Measurements from ENCODE around the gene DNM3. TPM values are rescaled to one million over a fixed set of nuclear protein-coding genes. Genes with fewer than 3 reads are reported as not detected.

DNM3 gene
- total RNA-seq, 1 donor from 2014 or later = 1.1 TPM

- Mint-ChIP-seq H3K4me3 (no peak overlapping the region), H3K36me3 (no peaks in the 10 kb centered on the region), H3K9me3 (no peaks in the 10 kb centered on the region), H3K27me3 (ENCODE audit: insufficient read depth, low read depth) (peaks cover 7% of the 10 kb centered on the region), H3K27ac (no peak overlapping the region), H3K4me1 (peaks cover 21% of the 10 kb centered on the region)
- Histone ChIP-seq H3F3A (ENCODE audit: low read depth) (no peaks in the 10 kb centered on the region), H2AFZ (replicated peaks) (no peak overlapping the region), H3K27ac (no peak overlapping the region), H3K9ac (no peak overlapping the region), H3K4me2 (no peak overlapping the region), H3K4me3 (no peak overlapping the region), H3K4me1 (peaks cover 23% of the 10 kb centered on the region), H4K20me1 (ENCODE audit: low read depth) (no peaks in the 10 kb centered on the region), H3K36me3 (no peaks in the 10 kb centered on the region), H3K9me3 (ENCODE audit: low read depth) (no peaks in the 10 kb centered on the region), H3K79me2 (ENCODE audit: low read depth) (no peaks in the 10 kb centered on the region), H3K27me3 (no peaks in the 10 kb centered on the region)
- no peak for DNase-seq (ENCODE audit: low spot score)
- TF ChIP-seq CTCF (IDR thresholded peaks at IDR 0.05) (no peak), EZH2phosphoT487 (IDR thresholded peaks at IDR 0.05) (no peak), EZH2 (IDR thresholded peaks at IDR 0.05) (no peak)
Measured at GRCh38 chr1:172241540-172241939, 400.2 kb downstream of the DNM3 start.

- no peak overlapping the region for H3K4me2 ChIP-seq
- no peaks in the 10 kb centered on the region for H3K36me3 ChIP-seq
- Mint-ChIP-seq H3K4me1 (peaks cover 2% of the 10 kb centered on the region), H3K27ac (no peak overlapping the region), H3K9me3 (no peaks in the 10 kb centered on the region), H3K36me3 (no peaks in the 10 kb centered on the region), H3K27me3 (ENCODE audit: insufficient read depth, low read depth) (peaks cover 7% of the 10 kb centered on the region), H3K4me3 (no peak overlapping the region)
- no peak for DNase-seq (ENCODE audit: low spot score)
- no peak overlapping the region for H3K4me3 ChIP-seq
- no peak for TF ChIP-seq EZH2phosphoT487 (IDR thresholded peaks at IDR 0.05)
- TF ChIP-seq CTCF (IDR thresholded peaks at IDR 0.05) = no peak
- no peak for TF ChIP-seq EZH2 (IDR thresholded peaks at IDR 0.05)
- peaks cover 4% of the 10 kb centered on the region for H3K4me1 ChIP-seq
- no peak overlapping the region for H3K27ac ChIP-seq
- no peak overlapping the region for H3K9ac ChIP-seq
- no peaks in the 10 kb centered on the region for H3K79me2 ChIP-seq (ENCODE audit: low read depth)
- H3K27me3 ChIP-seq = no peaks in the 10 kb centered on the region
- no peaks in the 10 kb centered on the region for H3F3A ChIP-seq (ENCODE audit: low read depth)
- H3K9me3 ChIP-seq (ENCODE audit: low read depth) = no peaks in the 10 kb centered on the region
- no peak overlapping the region for H2AFZ ChIP-seq (replicated peaks)
- no peaks in the 10 kb centered on the region for H4K20me1 ChIP-seq (ENCODE audit: low read depth)
Measured at GRCh38 chr1:172244865-172245264, 403.6 kb downstream of the DNM3 start.

- Mint-ChIP-seq H3K27ac (no peak overlapping the region), H3K9me3 (no peaks in the 10 kb centered on the region), H3K4me3 (no peak overlapping the region), H3K4me1 (no peaks in the 10 kb centered on the region), H3K27me3 (ENCODE audit: insufficient read depth, low read depth) (peaks cover 7% of the 10 kb centered on the region), H3K36me3 (no peaks in the 10 kb centered on the region)
- Histone ChIP-seq H3K36me3 (no peaks in the 10 kb centered on the region), H3K27ac (no peak overlapping the region), H4K20me1 (ENCODE audit: low read depth) (no peaks in the 10 kb centered on the region), H3K4me1 (no peaks in the 10 kb centered on the region), H3K4me2 (no peak overlapping the region), H3K79me2 (ENCODE audit: low read depth) (no peaks in the 10 kb centered on the region), H3K9ac (no peak overlapping the region), H3F3A (ENCODE audit: low read depth) (no peaks in the 10 kb centered on the region), H3K27me3 (no peaks in the 10 kb centered on the region), H2AFZ (replicated peaks) (no peak overlapping the region), H3K9me3 (ENCODE audit: low read depth) (no peaks in the 10 kb centered on the region), H3K4me3 (no peak overlapping the region)
- TF ChIP-seq EZH2phosphoT487 (IDR thresholded peaks at IDR 0.05) = no peak
- TF ChIP-seq EZH2 (IDR thresholded peaks at IDR 0.05) = no peak
- TF ChIP-seq CTCF (IDR thresholded peaks at IDR 0.05) = no peak
- DNase-seq (ENCODE audit: low spot score) = no peak
Measured at GRCh38 chr1:172245788-172246187, 404.5 kb downstream of the DNM3 start.

Measured in neural progenitor cell (in vitro differentiated cells).